ENCODE measurements around the gene ARHGAP44. TPM values are rescaled to one million over a fixed set of nuclear protein-coding genes. Genes with fewer than 3 reads are reported as not detected.
"Not testable (repeated sequence)": the region's sequence is repeated elsewhere in the genome, so short reads cannot be mapped to it uniquely, and the experiment has no call there.

ARHGAP44 gene
- total RNA-seq, 1 experiment from 2014 or later: 9.9 TPM

- Histone ChIP-seq H2AK5ac (ENCODE audit: insufficient read length, low read length) (no peak overlapping the region), H3K27ac (ENCODE audit: insufficient read length, low read depth, low read length) (no peak overlapping the region), H4K91ac (ENCODE audit: insufficient read length, low read depth, low read length) (no peak overlapping the region), H4K5ac (ENCODE audit: insufficient read length, low read depth, low read length) (no peak overlapping the region), H3K4me1 (ENCODE audit: insufficient read depth, low read length) (no peaks in the 10 kb centered on the region), H2BK15ac (ENCODE audit: low read depth, low read length) (no peak overlapping the region), H4K8ac (replicated peaks; ENCODE audit: insufficient read length, low read depth, low read length) (no peak overlapping the region), H3K23me2 (ENCODE audit: insufficient read length, low read depth, low read length, poor library complexity, severe bottlenecking) (no peaks in the 10 kb centered on the region), H3K4ac (ENCODE audit: low read depth, low read length) (no peak overlapping the region), H2BK20ac (ENCODE audit: low read depth, low read length, poor library complexity, severe bottlenecking) (no peak overlapping the region), H2BK5ac (ENCODE audit: insufficient read length, low read length) (no peak overlapping the region), H3T11ph (ENCODE audit: low read length) (no peak overlapping the region), H3K14ac (ENCODE audit: insufficient read depth, low read length) (no peak overlapping the region), H3K23ac (ENCODE audit: insufficient read length, low read depth, low read length) (no peak overlapping the region), H2AFZ (ENCODE audit: low read length) (no peak overlapping the region), H3K79me2 (ENCODE audit: insufficient read depth, low read length) (no peaks in the 10 kb centered on the region), H3K18ac (ENCODE audit: insufficient read length, low read depth, low read length) (no peak overlapping the region), H3K9me3 (ENCODE audit: control insufficient read depth, low read depth, low read length) (no peaks in the 10 kb centered on the region), H4K20me1 (ENCODE audit: control insufficient read depth, insufficient read depth, insufficient read length) (no peaks in the 10 kb centered on the region), H3K79me1 (ENCODE audit: insufficient read depth, low read depth, low read length, poor library complexity, severe bottlenecking) (no peaks in the 10 kb centered on the region), H2BK120ac (ENCODE audit: low read depth, low read length, poor library complexity, severe bottlenecking) (no peak overlapping the region), H3K4me2 (ENCODE audit: insufficient read depth, insufficient read length, low read length) (no peak overlapping the region), H3K9ac (ENCODE audit: extremely low read depth, insufficient read length, low read length) (no peak overlapping the region), H2BK12ac (ENCODE audit: insufficient read length, low read depth, low read length) (no peak overlapping the region), H3K56ac (ENCODE audit: insufficient read length, low read depth, low read length) (no peak overlapping the region), H3K27me3 (ENCODE audit: insufficient read depth, low read length) (no peaks in the 10 kb centered on the region)
- WGBS (ENCODE audit: extremely low coverage, insufficient read length, low lambda C conversion rate): no CpG with 5 or more reads among the region's 8 CpGs
- Mint-ChIP-seq H3K4me1 (peaks cover 4 to 5% of the 10 kb centered on the region in 2 experiments; a peak in 2 of 4 replicates), H3K27ac (no peak overlapping the region), H3K9me3 (no peaks in the 10 kb centered on the region), H3K4me3 (no peak overlapping the region), H3K27me3 (ENCODE audit: low read depth) (no peaks in the 10 kb centered on the region), H3K36me3 (ENCODE audit: insufficient read depth in 1 of 3, low read depth in 3 of 3) (no peaks in the 10 kb centered on the region)
- TF ChIP-seq CTCF (conservative IDR thresholded peaks at IDR 0.05): no peak
- DNase-seq: no peak
Observed at GRCh38 chr17:12877953-12878669, 88.8 kb downstream of the ARHGAP44 start.

DNA sequence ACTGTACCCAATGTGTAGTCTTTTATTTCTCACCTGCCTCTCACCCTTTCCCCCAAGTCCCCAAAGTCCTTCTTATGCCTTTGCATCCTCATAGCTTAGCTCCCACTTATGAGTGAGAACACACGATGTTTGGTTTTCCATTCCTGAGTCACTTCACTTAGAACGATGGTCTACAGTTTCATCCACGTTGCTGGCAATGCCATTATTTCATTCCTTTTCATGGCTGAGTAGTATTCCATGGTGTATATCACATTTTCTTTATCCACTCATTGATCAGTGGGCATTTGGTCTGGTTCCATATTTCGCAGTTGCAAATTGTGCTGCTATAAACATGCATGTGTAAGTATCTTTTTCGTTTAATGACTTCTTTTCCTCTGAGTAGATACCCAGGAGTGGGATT, 89.8 kb downstream of the ARHGAP44 start:
- H3K27me3 Mint-ChIP-seq (ENCODE audit: low read depth); H3K9me3 ChIP-seq (ENCODE audit: control insufficient read depth, low read depth, low read length); H3K36me3 Mint-ChIP-seq (ENCODE audit: insufficient read depth in 1 of 3, low read depth in 3 of 3); H3K4me1 Mint-ChIP-seq; H4K20me1 ChIP-seq (ENCODE audit: control insufficient read depth, insufficient read depth, insufficient read length); H4K8ac ChIP-seq (replicated peaks; ENCODE audit: insufficient read length, low read depth, low read length); H2BK12ac ChIP-seq (ENCODE audit: insufficient read length, low read depth, low read length); H3K79me2 ChIP-seq (ENCODE audit: insufficient read depth, low read length); H3K27ac ChIP-seq (ENCODE audit: insufficient read length, low read depth, low read length); H2AK5ac ChIP-seq (ENCODE audit: insufficient read length, low read length); H3K27ac Mint-ChIP-seq; H4K5ac ChIP-seq (ENCODE audit: insufficient read length, low read depth, low read length); H3K4ac ChIP-seq (ENCODE audit: low read depth, low read length); H3K79me1 ChIP-seq (ENCODE audit: insufficient read depth, low read depth, low read length, poor library complexity, severe bottlenecking); H3K4me2 ChIP-seq (ENCODE audit: insufficient read depth, insufficient read length, low read length); H4K91ac ChIP-seq (ENCODE audit: insufficient read length, low read depth, low read length); H2BK120ac ChIP-seq (ENCODE audit: low read depth, low read length, poor library complexity, severe bottlenecking); H3K56ac ChIP-seq (ENCODE audit: insufficient read length, low read depth, low read length); H2BK20ac ChIP-seq (ENCODE audit: low read depth, low read length, poor library complexity, severe bottlenecking); H3T11ph ChIP-seq (ENCODE audit: low read length); H3K18ac ChIP-seq (ENCODE audit: insufficient read length, low read depth, low read length); H3K23ac ChIP-seq (ENCODE audit: insufficient read length, low read depth, low read length); H2AFZ ChIP-seq (ENCODE audit: low read length); H3K4me1 ChIP-seq (ENCODE audit: insufficient read depth, low read length); H3K27me3 ChIP-seq (ENCODE audit: insufficient read depth, low read length); H3K4me3 Mint-ChIP-seq; H3K9ac ChIP-seq (ENCODE audit: extremely low read depth, insufficient read length, low read length); H2BK15ac ChIP-seq (ENCODE audit: low read depth, low read length); DNase-seq; H3K14ac ChIP-seq (ENCODE audit: insufficient read depth, low read length); H3K9me3 Mint-ChIP-seq; H3K23me2 ChIP-seq (ENCODE audit: insufficient read length, low read depth, low read length, poor library complexity, severe bottlenecking); H2BK5ac ChIP-seq (ENCODE audit: insufficient read length, low read length): not testable (repeated sequence)
- no CpG with 5 or more reads among the region's 5 CpGs for WGBS (ENCODE audit: extremely low coverage, insufficient read length, low lambda C conversion rate)
